ENCODE data around the gene LOXL1.

The LOXL1 gene

GRCh38 chr15:73923156-73923487 is 3.1 kb upstream of the LOXL1 start:
- TF ChIP-seq CTCF (conservative IDR thresholded peaks at IDR 0.05; ENCODE audit: control insufficient read depth, insufficient read depth, low read depth, low read length): no peak
- H3K4me3 ChIP-seq (ENCODE audit: control insufficient read depth, low read depth, low read length): no peak overlapping the region
- no peak for DNase-seq (ENCODE audit: low read depth)

DNA sequence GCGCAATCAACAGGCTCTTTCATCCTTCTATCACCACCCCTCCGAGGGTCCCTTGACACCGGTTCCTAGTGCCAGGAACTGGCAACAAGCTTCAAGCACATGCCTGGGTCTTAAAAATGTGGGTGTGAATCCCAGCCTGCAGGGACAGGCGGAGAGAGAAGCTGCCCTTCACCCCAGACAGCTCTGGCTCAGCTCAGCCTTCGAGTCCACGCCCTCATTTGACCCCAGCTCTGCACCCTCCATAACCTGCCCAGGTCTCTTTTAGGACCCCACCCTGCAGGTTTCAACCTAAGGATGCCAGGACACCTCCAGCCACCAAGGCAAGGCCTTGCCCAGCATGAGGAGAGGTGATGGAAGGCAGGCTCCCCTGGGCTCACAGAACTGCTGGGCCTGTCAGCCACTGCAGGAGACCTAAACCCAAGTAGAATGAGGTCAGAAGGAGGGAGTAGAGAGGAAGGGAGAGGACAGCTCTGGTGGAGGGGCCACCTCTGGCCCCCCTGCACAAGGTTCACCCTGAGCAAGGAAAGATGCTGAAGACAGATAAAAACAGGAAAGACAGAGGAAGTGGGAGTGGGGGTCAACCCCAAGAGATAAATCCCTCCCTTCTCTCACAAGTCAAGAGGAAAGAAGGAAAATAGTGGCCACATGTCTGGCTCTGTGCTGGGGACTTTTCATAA is 2.6 kb upstream of the LOXL1 start:
- no peak for TF ChIP-seq CTCF (conservative IDR thresholded peaks at IDR 0.05; ENCODE audit: control insufficient read depth, insufficient read depth, low read depth, low read length)
- no peak overlapping the region for H3K4me3 ChIP-seq (ENCODE audit: control insufficient read depth, low read depth, low read length)
- no peak for DNase-seq (ENCODE audit: low read depth)

- TF ChIP-seq CTCF (conservative IDR thresholded peaks at IDR 0.05; ENCODE audit: control insufficient read depth, insufficient read depth, low read depth, low read length): no peak
- peak; percentile 91 for DNase-seq (ENCODE audit: low read depth)
- H3K4me3 ChIP-seq (ENCODE audit: control insufficient read depth, low read depth, low read length): no peak overlapping the region
Measured at GRCh38 chr15:73924171-73924921, 1.9 kb upstream of the LOXL1 start.

- peak overlapping the region; percentile 81 for H3K4me3 ChIP-seq (ENCODE audit: control insufficient read depth, low read depth, low read length)
- DNase-seq (ENCODE audit: low read depth): no peak
Measured at GRCh38 chr15:73925848-73926218, 429 bp upstream of the LOXL1 start.

DNA sequence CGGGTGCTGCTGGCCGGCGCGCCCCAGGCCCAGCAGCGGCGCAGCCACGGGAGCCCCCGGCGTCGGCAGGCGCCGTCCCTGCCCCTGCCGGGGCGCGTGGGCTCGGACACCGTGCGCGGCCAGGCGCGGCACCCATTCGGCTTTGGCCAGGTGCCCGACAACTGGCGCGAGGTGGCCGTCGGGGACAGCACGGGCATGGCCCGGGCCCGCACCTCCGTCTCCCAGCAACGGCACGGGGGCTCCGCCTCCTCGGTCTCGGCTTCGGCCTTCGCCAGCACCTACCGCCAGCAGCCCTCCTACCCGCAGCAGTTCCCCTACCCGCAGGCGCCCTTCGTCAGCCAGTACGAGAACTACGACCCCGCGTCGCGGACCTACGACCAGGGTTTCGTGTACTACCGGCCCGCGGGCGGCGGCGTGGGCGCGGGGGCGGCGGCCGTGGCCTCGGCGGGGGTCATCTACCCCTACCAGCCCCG is 777 bp downstream of the LOXL1 start:
- TF ChIP-seq CTCF (conservative IDR thresholded peaks at IDR 0.05; ENCODE audit: control insufficient read depth, insufficient read depth, low read depth, low read length): no peak
- H3K4me3 ChIP-seq (ENCODE audit: control insufficient read depth, low read depth, low read length): peak overlapping the region; percentile 81
- DNase-seq (ENCODE audit: low read depth): no peak

More at GRCh38 chr15:73925848-73926218, 429 bp upstream of the LOXL1 start:
- no peak for TF ChIP-seq CTCF (conservative IDR thresholded peaks at IDR 0.05; ENCODE audit: control insufficient read depth, insufficient read depth, low read depth, low read length)

GRCh38 chr15:73927476-73928240 is 1.4 kb downstream of the LOXL1 start:
- DNase-seq (ENCODE audit: low read depth): peak; percentile 42
- H3K4me3 ChIP-seq (ENCODE audit: control insufficient read depth, low read depth, low read length): peak overlapping the region; percentile 81
- TF ChIP-seq CTCF (conservative IDR thresholded peaks at IDR 0.05; ENCODE audit: control insufficient read depth, insufficient read depth, low read depth, low read length): peak; percentile 37

All from fibroblast of mammary gland (primary cell).